Esophagus muscularis mucosa (tissue), 4 donors: ENCODE results near the gene MYH7. TPM values are rescaled to one million over a fixed set of nuclear protein-coding genes. Genes with fewer than 3 reads are reported as not detected.

ENCODE experiments used
- DNase-seq: peaks from one replicate; pipeline ENCODE4 v3.0.0-alpha.2; 2017; ENCODE audit errors: extremely low spot score
- H3K27ac ChIP-seq, 4 donors: fragments of 200-600 bp; sonication (generic); replicated peaks in 1 of 4; 1 replicate in 3 of 4; 2 replicates in 1 of 4; pipeline ENCODE4 v1.5.1; 2016 to 2019; ENCODE audit warnings: mild to moderate bottlenecking in 1 of 4
- H3K27me3 ChIP-seq, 4 donors: fragments of 200-600 bp; sonication (generic); one replicate each; pipeline versions ENCODE4 v1.5.1 to v1.6.0; 2016 to 2019
- H3K36me3 ChIP-seq, 4 donors: fragments of 200-600 bp; sonication (generic); one replicate each; pipeline ENCODE4 v1.5.1; 2016 to 2019
- H3K4me1 ChIP-seq, 4 donors: fragments of 200-600 bp; sonication (generic); one replicate each; pipeline ENCODE4 v1.5.1; 2016 to 2019
- H3K4me3 ChIP-seq, 4 donors: fragments of 200-600 bp; sonication (generic); 1 replicate in 2 of 4; 2 replicates in 2 of 4; pipeline ENCODE4 v1.5.1; 2016 to 2019; ENCODE audit warnings: mild to moderate bottlenecking in 4 of 4, moderate library complexity in 1 of 4
- H3K9me3 ChIP-seq, 4 donors: fragments of 200-600 bp; sonication (generic); 1 replicate in 3 of 4; 2 replicates in 1 of 4; pipeline ENCODE4 v1.5.1; 2016 to 2019
- EP300 ChIP-seq: sonication (generic); formaldehyde crosslinking; IDR thresholded peaks from one replicate; pipeline ENCODE4 v1.6.1; 2017; ENCODE audit warnings: antibody characterized with exemption
- POLR2A ChIP-seq: fragments of 450-650 bp; IDR thresholded peaks from one replicate; pipeline ENCODE4 v1.6.1; 2017; ENCODE audit warnings: antibody characterized with exemption, moderate library complexity, mild to moderate bottlenecking, low read depth
- POLR2AphosphoS5 ChIP-seq, 2 donors: sonication (generic); formaldehyde crosslinking; IDR thresholded peaks; one replicate each; pipeline ENCODE4 v1.6.1; 2017; ENCODE audit warnings: antibody characterized with exemption in 2 of 2
- WGBS: methylation state at CpG from one replicate; pipeline ENCODE4 v1.1.5; 2018; 5-methylcytosine and 5-hydroxymethylcytosine counted together
- intact Hi-C: fragments of 100-400 bp; cut with DNase I; formaldehyde crosslinking; loops from one replicate; pipeline ENCODE4 v1.15.1; 2023
- total RNA-seq, 4 donors: library from RNA; depleted of rRNA; stranded (reverse); fragments of >200 nt; gene quantifications; one replicate each; pipeline versions ENCODE4 v1.1.0 to v1.2.1, GENCODE V29; 2016
- TF ChIP-seq, protein P1 (sequence below), 3 experiments: fragments of 200-600 bp in 2 of 3; fragments of 450-650 bp in 1 of 3; sonication (generic) in 2 of 3; IDR thresholded peaks; one replicate each; pipeline ENCODE4 v1.5.1; 2017 to 2019; ENCODE audit warnings: antibody characterized with exemption in 3 of 3, mild to moderate bottlenecking in 2 of 3, moderate library complexity in 1 of 3

Gene MYH7
- total RNA-seq, 4 donors from 2014 or later, result 0.11 to 0.26 TPM; not detected in 2

DNA sequence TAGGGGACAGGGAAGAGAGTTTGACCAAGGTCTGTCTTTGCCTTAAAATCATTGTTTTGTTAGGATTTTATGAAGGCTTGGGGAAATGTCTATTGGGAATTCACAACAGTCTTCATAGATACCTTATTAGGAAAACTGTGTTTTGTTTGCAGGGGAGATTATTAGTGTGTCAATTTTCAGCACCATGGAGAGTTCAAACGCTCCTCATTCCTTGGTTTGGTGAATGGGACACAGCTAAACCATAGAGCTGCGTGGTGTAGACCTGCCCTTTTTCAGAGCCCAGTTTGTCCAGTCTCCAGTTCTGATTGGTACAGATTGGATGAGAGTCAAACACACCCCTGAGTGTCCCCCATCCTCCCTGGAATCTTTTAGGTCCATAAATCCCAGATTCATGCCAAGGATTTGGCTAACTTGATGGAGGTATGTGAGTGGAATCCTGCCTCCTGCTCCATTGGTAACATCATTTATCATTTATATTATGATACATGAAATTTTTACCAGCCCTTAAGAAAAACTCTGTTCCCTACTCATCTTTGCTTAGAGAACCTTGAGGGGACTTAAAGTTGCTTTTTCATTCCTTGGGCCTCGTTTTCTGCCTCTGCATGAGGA, 46.0 kb upstream of the MYH7 start:
- Histone ChIP-seq H3K27me3 (no peaks in the 10 kb centered on the region), H3K9me3 (no peaks in the 10 kb centered on the region), H3K27ac (no peak overlapping the region), H3K36me3 (peaks cover 16 to 72% (median 38%) of the 10 kb centered on the region in 4 donors), H3K4me3 (no peak overlapping the region), H3K4me1 (no peaks in the 10 kb centered on the region)
- intact Hi-C loops, result no loop called here
- WGBS, result 62% methylated on average over 3 of the region's 3 CpGs
- DNase-seq, result no peak
- TF ChIP-seq, protein P1, sequence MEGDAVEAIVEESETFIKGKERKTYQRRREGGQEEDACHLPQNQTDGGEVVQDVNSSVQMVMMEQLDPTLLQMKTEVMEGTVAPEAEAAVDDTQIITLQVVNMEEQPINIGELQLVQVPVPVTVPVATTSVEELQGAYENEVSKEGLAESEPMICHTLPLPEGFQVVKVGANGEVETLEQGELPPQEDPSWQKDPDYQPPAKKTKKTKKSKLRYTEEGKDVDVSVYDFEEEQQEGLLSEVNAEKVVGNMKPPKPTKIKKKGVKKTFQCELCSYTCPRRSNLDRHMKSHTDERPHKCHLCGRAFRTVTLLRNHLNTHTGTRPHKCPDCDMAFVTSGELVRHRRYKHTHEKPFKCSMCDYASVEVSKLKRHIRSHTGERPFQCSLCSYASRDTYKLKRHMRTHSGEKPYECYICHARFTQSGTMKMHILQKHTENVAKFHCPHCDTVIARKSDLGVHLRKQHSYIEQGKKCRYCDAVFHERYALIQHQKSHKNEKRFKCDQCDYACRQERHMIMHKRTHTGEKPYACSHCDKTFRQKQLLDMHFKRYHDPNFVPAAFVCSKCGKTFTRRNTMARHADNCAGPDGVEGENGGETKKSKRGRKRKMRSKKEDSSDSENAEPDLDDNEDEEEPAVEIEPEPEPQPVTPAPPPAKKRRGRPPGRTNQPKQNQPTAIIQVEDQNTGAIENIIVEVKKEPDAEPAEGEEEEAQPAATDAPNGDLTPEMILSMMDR (IDR thresholded peaks at IDR 0.05), result no peak
- TF ChIP-seq EP300 (no peak), POLR2AphosphoS5 (IDR thresholded peaks at IDR 0.05) (no peak), POLR2A (no peak)

DNA sequence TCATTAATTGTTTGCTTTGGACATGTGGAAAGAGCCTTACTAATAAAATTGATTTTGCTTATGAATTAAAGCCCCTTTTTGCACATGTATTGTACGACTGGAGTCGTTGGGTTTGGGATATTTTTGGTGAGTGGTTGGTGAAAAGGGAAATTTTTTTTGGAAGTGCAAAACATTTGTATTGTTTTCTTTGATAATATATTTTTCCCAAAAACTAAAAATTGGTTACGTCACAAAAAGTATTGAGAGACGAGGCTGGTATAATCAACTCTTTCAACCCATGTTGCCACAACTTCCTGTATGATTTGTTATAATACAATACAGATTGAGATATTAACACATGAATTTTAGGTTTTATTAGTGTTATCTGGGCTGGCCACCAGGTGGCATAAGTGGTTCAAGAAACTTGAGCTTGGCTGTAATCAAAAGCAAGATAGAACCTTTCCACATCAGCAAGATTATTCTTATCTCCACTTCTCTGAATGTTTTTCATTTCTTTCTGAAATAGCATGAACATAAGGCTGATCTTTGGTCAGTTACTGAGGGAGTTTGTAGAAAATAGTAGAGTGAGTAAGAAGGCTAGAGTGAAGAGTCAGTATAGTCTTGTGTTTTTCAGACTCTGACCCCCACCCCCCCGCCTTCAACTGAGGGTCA, 42.8 kb upstream of the MYH7 start:
- 38% methylated on average over 5 of the region's 5 CpGs for WGBS
- intact Hi-C loops, result loop anchor here (2.0 kb wide), 1 partner anchor 81 kb away; no protein-coding TSS in a partner anchor
- peak; percentile 92 for DNase-seq

DNA sequence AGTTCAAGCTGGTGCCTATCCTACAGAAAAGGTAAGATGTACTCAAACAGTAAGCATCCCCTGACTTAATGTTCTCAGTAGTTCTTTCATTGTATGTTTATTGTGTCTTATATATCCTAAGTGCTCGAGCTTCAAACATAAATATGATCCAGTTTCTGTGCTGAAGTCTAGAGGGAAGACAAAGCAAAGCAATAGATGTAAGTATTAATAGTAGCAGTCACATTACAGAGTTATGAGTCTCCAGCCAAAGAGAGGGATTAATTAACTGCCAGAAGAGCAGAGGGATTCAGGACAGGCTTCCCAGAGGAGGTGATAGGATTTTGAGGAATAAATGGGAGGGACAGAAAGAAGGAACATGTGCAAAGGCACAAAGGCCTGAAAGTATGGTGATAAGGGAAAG, 35.5 kb upstream of the MYH7 start:
- 92% methylated on average over 1 of the region's 1 CpG for WGBS
- intact Hi-C loops, result no loop called here
- H3K36me3 ChIP-seq, result peaks cover 44 to 54% (median 51%) of the 10 kb centered on the region in 4 donors
- H3K27me3 ChIP-seq, result no peaks in the 10 kb centered on the region
- no peak for DNase-seq
- H3K4me3 ChIP-seq, result no peak overlapping the region
- H3K9me3 ChIP-seq, result no peaks in the 10 kb centered on the region
- no peak overlapping the region for H3K27ac ChIP-seq
- no peak for TF ChIP-seq POLR2AphosphoS5 (IDR thresholded peaks at IDR 0.05)
- TF ChIP-seq, protein P1 (IDR thresholded peaks at IDR 0.05), result no peak
- no peak for TF ChIP-seq POLR2A
- no peak for TF ChIP-seq EP300
- peaks cover 6 to 12% (median 9%) of the 10 kb centered on the region in 4 donors for H3K4me1 ChIP-seq

More for the DNA sequence above, 42.8 kb upstream of the MYH7 start:
- Histone ChIP-seq H3K4me3 (no peak overlapping the region), H3K27me3 (no peaks in the 10 kb centered on the region), H3K36me3 (peaks cover 47 to 80% (median 62%) of the 10 kb centered on the region in 4 donors), H3K27ac (no peak overlapping the region), H3K9me3 (no peaks in the 10 kb centered on the region), H3K4me1 (no peaks in the 10 kb centered on the region)
- TF ChIP-seq POLR2A, result no peak
- TF ChIP-seq, protein P1 (IDR thresholded peaks at IDR 0.05), result peak; percentile 53 to 66 (median 65)

DNA sequence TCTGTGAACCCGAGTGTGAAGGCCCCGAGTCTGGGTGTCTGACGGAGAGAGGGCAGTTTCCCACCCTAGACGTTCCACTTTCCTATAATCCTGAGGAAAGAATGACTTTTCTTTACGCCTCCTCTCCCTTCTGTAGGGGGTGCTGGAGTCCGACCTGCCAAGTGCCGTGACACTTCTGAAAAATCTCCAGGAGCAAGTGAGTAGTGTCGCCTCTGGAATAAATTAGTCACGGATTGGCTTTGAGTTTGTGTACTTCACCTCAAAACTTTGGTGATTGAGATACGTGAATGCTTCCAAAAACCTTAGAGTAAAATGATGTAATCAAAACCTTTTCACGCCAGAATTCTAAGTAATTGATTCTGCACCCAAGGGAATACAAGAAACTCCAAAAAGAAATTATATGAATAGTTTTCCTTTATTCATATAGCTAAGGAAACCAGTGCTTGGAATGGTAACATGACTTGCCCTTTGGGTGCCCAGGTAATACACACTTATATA, 34.5 kb upstream of the MYH7 start:
- Histone ChIP-seq H3K36me3 (peaks cover 34 to 44% (median 41%) of the 10 kb centered on the region in 4 donors), H3K4me1 (peaks cover 6 to 12% (median 9%) of the 10 kb centered on the region in 4 donors), H3K27me3 (no peaks in the 10 kb centered on the region), H3K27ac (peak overlapping the region; percentile 80 to 87 (median 86)), H3K4me3 (peak overlapping the region; percentile 71 to 95 (median 92)), H3K9me3 (no peaks in the 10 kb centered on the region)
- no peak for DNase-seq
- no peak for TF ChIP-seq POLR2A
- TF ChIP-seq EP300, result no peak
- TF ChIP-seq POLR2AphosphoS5 (IDR thresholded peaks at IDR 0.05), result no peak
- TF ChIP-seq, protein P1 (IDR thresholded peaks at IDR 0.05), result no peak
- intact Hi-C loops, result loop anchor here (5.0 kb wide), 1 partner anchor 143 kb away; no protein-coding TSS in a partner anchor
- WGBS, result 6% methylated on average over 10 of the region's 11 CpGs
